ENCODE measurements around the gene TRERF1.
"Not testable (repeated sequence)": the region's sequence is repeated elsewhere in the genome, so short reads cannot be mapped to it uniquely, and the experiment has no call there.

The TRERF1 gene

DNA sequence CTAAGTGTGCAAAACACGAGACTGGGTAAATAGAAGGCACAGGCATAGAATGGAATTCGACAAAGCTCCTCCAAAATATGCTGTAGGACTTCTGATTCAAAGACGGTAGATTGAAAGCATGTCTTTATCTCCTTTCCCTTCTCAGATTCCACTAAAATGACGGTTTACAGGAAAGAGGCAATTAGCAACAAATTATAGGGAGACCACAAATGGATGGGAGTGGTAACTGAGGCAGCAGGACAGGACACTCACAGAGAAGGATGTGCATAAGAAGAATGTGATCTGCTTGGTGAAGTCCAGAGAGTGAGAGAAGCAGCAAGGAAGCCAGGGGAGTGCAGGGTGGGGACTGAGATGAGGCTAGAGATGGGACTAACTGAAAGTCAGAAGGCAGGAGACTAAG is 120.7 kb downstream of the TRERF1 start:
- H3K4me3 ChIP-seq (ENCODE audit: low read depth, low read length), result no peak overlapping the region
- DNase-seq (ENCODE audit: low read depth), result no peak
- TF ChIP-seq, protein P1, sequence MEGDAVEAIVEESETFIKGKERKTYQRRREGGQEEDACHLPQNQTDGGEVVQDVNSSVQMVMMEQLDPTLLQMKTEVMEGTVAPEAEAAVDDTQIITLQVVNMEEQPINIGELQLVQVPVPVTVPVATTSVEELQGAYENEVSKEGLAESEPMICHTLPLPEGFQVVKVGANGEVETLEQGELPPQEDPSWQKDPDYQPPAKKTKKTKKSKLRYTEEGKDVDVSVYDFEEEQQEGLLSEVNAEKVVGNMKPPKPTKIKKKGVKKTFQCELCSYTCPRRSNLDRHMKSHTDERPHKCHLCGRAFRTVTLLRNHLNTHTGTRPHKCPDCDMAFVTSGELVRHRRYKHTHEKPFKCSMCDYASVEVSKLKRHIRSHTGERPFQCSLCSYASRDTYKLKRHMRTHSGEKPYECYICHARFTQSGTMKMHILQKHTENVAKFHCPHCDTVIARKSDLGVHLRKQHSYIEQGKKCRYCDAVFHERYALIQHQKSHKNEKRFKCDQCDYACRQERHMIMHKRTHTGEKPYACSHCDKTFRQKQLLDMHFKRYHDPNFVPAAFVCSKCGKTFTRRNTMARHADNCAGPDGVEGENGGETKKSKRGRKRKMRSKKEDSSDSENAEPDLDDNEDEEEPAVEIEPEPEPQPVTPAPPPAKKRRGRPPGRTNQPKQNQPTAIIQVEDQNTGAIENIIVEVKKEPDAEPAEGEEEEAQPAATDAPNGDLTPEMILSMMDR (IDR thresholded peaks at IDR 0.05; ENCODE audit: insufficient read depth, low read depth, low read length, missing control alignments), result no peak

DNA sequence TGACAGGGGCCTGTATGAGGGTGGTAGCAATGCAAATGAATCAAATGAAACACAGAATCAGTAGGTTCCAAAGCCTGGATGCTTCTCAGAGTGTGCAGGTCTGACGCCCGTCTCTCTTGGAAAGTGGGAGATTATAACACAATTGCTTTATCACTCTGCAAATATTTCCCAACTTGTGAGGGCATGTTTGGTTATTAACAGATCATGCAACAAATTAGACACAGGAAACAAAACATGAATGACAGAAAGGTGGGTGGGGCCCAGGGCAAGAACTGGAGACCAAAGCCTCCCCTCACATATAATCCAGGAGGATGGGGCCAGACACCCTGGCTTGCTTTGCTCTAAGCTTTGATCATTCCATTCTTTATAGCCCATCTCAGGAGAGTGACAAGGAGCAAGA is 125.5 kb downstream of the TRERF1 start:
- no peak for DNase-seq (ENCODE audit: low read depth)
- TF ChIP-seq, protein P1 (IDR thresholded peaks at IDR 0.05; ENCODE audit: insufficient read depth, low read depth, low read length, missing control alignments), result no peak
- H3K4me3 ChIP-seq (ENCODE audit: low read depth, low read length), result no peak overlapping the region

DNA sequence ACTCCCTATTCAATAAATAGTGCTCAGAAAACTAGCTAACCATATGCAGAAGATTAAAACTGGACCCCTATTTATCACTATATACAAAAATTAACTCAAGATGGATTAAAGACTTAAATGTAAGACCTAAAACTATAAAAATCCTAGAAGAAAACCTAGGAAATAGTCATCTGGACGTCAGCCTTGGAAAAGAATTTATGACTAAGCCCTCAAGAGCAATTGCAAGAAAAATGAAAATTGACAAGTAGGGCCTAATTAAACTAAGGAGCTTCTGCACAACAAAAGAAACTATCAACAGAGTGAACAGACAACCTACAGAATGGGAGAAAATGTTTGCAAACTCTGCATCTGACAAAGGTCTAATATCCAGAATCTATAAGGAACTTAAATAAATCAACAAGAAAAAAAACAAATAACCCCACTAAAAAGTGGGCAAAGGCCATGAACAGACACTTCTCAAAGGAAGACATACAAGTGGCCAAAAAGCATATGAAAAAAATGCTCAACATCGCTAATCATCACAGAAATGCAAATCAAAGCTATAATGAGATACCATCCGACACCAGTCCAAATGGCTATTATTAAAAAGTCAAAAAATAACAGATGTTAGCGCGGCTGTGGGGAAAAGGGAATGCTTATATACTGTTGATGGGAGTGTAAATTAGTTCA is 126.9 kb downstream of the TRERF1 start:
- DNase-seq (ENCODE audit: low read depth); H3K4me3 ChIP-seq (ENCODE audit: low read depth, low read length): not testable (repeated sequence)

DNA sequence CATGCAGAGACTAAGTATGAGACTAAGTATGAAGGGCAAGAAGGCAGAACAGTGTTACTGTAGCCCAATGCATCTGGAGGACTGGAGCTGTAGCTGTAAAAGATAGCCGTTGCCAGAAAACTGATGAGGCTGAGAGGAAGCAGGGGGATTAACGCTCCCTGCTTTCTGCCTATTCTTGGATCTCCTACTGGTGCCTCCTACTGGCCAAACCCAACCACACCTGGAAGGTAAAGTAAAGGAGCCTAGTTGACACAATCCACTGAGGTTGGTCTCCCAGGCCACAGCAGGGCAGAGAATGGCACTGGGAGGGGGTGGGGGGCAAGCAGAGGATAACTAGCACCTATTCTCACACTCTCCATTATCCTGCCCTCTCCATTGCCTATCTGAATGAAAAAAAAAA is 129.1 kb downstream of the TRERF1 start:
- no peak for DNase-seq (ENCODE audit: low read depth)
- TF ChIP-seq, protein P1 (IDR thresholded peaks at IDR 0.05; ENCODE audit: insufficient read depth, low read depth, low read length, missing control alignments), result peak; percentile 11
- H3K4me3 ChIP-seq (ENCODE audit: low read depth, low read length), result no peak overlapping the region

DNA sequence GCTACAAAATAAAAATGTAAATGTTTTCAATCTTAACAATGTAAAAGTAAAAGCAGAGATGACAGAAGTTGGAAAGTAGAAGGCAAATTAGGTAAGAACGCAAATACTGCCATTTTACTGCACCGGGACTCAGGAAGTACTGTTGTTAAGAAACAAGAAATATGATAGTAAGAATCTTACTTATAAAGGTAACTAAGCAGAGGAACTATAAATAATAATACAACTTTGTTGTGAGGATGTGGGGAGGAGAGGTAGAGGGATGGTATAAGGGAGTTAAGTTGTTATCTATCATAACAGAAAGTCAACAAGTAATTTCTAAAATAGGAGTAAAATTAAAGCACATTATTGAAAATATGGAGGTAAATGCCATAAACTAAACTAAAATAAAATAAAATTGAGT is 129.8 kb downstream of the TRERF1 start:
- TF ChIP-seq, protein P1 (IDR thresholded peaks at IDR 0.05; ENCODE audit: insufficient read depth, low read depth, low read length, missing control alignments), result no peak
- DNase-seq (ENCODE audit: low read depth), result no peak
- no peak overlapping the region for H3K4me3 ChIP-seq (ENCODE audit: low read depth, low read length)

DNA sequence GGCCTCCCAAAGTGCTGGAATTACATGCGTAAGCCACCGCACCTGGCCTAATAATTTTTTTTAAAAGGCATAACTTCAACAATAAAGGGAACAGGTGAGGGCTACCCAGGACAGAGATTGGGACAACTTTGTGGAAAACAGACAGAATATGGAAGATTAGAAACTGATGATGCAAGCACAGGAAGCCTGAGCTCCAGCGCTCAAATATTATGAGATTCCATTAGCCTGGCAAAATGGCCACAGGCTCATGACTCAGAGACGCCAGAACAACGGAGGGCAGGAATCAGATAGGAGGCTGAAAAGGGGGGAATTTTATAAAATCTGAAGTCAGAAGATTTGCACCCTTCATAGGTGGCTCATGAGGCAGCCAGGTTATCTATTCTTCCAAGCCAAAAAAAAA is 131.0 kb downstream of the TRERF1 start:
- no peak for DNase-seq (ENCODE audit: low read depth)
- H3K4me3 ChIP-seq (ENCODE audit: low read depth, low read length), result no peak overlapping the region
- TF ChIP-seq, protein P1 (IDR thresholded peaks at IDR 0.05; ENCODE audit: insufficient read depth, low read depth, low read length, missing control alignments), result no peak

DNA sequence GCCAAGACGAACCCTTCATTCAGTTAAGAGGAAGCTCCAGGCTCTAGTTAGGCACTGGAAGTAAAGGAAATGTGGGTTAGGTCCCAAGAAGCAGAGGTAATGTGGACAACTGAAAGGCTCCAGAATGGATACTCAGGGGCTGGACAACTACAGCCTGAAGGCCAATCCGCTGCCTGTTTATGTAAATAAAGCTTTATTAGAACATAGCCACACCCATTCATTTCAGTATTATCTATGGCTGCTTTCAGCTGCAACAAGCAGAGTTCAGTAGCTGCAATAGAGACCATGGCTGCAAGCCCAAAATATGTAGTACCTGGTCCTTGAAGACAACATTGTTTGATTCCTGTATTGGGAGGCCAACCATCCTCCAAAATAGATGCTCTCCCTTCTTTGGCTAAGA is 133.2 kb downstream of the TRERF1 start:
- no peak for DNase-seq (ENCODE audit: low read depth)
- TF ChIP-seq, protein P1 (IDR thresholded peaks at IDR 0.05; ENCODE audit: insufficient read depth, low read depth, low read length, missing control alignments), result no peak
- no peak overlapping the region for H3K4me3 ChIP-seq (ENCODE audit: low read depth, low read length)
